GM20431 (cell line): ENCODE data around the gene C12orf57.

Source experiments
- in situ Hi-C: fragments of 300-500 bp; cut with MseI, MboI; formaldehyde crosslinking; loops from one replicate; pipeline ENCODE4 v1.15.0; 2020; ENCODE audit warnings: low sequenced_read_pairs; ENCODE audit not compliant: unreplicated experiment

The C12orf57 gene

DNA sequence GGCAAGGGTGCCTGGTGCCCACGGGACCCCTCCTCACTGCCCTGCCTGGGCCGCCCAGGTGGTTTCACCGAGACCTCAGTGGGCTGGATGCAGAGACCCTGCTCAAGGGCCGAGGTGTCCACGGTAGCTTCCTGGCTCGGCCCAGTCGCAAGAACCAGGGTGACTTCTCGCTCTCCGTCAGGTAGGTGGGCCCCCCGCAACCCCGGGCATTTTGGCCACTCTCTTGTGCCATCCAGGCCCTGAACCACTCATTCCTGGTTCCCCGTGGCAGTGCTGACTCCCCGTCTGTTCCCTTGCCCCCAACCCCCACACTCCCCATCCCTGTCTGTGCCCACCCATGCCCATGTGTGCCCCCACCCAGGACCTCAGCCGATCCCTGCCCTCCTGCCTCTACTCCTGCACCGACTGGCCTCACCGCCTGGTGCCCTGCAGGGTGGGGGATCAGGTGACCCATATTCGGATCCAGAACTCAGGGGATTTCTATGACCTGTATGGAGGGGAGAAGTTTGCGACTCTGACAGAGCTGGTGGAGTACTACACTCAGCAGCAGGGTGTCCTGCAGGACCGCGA lies 7.8 kb downstream of the C12orf57 start:
- in situ Hi-C loops: no loop called here

DNA sequence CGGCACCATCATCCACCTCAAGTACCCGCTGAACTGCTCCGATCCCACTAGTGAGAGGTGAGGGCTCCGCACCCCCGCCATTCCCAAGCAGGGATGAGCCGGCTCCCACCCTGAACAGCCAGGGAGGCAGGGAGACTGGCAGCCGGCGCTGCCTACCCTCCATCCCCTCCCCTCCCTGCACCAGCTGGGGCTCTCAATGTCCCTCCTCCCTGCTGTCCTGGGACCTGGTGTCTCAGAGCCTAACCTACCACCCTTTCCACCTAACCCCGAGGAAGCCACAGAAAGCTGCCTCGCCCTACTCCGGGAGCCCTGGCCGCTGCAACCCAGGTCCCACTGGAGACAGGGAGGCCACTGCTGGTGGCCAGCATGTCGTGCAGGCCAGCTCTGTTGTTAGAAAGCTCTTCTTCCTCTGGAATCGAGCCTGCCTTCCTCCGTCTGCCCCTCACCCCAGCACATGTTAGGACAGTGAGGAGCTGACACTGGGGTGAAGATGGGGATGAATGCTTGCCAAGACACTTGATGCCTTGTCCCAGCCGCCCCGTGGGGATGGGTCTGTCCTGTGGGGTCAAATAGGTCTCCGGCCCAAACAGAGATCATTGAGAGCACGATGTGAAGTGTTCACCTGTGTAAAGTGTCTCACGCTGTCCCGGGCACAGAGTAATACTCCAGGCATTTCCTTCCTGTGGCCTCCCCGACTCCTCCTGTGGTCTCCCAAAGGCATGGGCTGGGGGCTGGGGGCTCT lies 8.5 kb downstream of the C12orf57 start:
- in situ Hi-C loops: no loop called here

GRCh38 chr12:6952863-6953441 lies 9.1 kb downstream of the C12orf57 start:
- in situ Hi-C loops: no loop called here

DNA sequence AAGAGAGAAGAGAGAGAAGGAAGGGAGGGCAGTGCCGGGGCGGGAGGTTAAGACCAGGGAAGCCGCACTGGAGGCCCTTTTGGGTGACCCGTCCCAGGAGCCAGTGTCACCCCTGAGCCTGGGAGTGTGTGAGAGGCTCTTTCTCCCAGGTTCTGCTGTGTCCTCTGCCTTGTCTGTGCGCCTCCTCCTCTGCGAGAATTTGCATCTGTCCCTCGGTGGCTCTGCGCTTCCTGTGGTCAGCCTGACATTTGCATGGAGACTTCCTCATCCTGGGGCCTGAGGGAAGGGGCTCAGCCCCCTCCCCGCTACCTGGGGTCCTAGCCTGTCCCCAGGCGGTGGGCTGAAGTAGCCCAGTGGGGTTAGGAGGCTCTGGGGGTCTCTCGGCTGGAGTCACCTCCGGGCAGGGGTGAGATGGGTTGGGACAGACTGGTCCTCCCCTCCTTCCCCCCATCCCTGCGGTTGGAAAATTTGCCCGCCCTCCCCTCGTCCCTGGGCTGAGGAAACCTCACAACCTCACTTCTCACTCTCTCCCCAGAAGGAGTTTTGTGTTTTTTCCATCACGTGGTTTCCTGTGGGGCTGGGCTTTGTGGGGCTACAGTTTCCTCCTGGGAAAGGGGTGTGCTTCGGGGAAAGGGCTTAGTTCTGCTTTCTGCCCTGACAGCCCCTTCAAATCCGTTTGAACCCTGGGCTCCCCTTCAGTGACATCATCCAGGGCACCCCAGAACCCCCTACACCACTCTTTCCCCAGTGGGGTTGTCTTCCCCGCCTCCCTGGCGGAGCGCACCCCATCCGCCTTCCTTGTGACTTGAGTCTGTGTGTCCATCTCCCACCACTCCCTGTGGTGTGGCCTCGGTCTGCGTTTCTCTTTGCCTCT lies 9.9 kb downstream of the C12orf57 start:
- in situ Hi-C loops: no loop called here

GRCh38 chr12:6954316-6955107 lies 10.7 kb downstream of the C12orf57 start:
- in situ Hi-C loops: no loop called here

DNA sequence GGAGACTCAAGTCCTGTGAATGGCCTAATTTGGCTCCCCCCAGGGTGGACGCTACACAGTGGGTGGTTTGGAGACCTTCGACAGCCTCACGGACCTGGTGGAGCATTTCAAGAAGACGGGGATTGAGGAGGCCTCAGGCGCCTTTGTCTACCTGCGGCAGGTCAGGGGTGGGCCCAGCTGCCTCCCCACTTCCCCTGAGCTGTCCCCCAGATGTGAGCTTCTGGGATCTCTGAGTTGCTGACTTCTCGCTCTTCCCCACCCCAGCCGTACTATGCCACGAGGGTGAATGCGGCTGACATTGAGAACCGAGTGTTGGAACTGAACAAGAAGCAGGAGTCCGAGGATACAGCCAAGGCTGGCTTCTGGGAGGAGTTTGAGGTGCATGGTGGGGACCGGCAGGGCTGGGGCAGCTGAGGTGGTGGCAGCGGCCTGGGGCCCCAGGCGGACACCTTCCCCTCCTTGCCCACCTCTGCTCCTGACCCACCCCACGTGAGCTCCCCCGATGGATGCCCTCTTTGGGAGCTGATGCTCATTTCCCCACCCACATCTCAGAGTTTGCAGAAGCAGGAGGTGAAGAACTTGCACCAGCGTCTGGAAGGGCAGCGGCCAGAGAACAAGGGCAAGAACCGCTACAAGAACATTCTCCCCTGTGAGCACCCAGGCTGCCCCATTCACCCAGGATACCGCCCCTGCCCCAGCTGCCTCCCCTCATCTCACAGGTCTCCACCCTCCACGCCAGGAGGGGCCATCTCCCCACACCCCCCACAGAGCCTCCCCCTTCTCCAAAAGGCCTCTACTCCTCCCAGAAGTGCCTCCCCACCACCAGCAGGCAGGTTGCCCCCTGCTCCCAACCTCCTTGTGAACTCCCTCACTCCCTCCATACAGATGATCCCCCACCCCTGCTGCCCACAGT lies 11.5 kb downstream of the C12orf57 start:
- in situ Hi-C loops: no loop called here

GRCh38 chr12:6956021-6956727 lies 12.4 kb downstream of the C12orf57 start:
- in situ Hi-C loops: no loop called here

GRCh38 chr12:6957151-6957701 lies 13.4 kb downstream of the C12orf57 start:
- in situ Hi-C loops: no loop called here

- in situ Hi-C loops: no loop called here
Measured at GRCh38 chr12:6957741-6958608, 14.2 kb downstream of the C12orf57 start.

- in situ Hi-C loops: no loop called here
Measured at GRCh38 chr12:6958609-6959057, 14.8 kb downstream of the C12orf57 start.

DNA sequence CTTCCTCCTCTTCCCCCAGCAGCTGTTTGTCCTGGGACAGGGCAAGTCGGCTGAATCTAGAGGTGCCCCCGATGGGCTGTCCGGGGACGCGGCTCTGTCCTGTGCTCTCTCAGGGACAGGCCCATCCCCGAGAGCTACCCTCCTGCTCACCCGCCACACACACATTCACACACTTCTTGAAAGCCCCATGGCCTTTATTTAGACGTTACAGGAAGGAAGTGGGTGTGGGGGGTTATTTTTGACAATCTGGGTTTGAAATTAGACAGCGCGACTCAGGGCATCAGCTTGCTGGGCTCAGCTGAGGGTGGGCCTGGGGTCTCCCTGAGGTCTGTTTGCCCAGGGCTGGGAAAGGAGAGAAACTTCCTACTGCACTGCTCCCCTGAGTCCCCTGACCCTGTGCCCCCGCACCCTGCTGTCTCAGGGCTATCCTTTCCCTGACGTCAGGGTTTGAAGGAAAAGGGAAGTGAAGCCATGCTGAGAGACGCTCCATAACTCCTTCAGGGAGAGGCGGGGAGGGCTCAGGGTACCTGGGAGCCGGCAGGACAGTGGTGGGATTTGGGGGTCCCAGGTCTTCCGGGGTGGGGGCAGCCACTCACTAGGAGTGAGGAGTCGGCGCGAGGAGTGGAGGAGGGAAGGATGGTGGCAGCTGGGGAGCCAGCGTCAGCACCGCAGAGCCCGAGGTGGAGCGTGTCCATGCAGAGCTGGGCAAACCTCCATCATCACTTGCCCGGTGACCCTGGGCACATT lies 15.4 kb downstream of the C12orf57 start:
- in situ Hi-C loops: no loop called here

DNA sequence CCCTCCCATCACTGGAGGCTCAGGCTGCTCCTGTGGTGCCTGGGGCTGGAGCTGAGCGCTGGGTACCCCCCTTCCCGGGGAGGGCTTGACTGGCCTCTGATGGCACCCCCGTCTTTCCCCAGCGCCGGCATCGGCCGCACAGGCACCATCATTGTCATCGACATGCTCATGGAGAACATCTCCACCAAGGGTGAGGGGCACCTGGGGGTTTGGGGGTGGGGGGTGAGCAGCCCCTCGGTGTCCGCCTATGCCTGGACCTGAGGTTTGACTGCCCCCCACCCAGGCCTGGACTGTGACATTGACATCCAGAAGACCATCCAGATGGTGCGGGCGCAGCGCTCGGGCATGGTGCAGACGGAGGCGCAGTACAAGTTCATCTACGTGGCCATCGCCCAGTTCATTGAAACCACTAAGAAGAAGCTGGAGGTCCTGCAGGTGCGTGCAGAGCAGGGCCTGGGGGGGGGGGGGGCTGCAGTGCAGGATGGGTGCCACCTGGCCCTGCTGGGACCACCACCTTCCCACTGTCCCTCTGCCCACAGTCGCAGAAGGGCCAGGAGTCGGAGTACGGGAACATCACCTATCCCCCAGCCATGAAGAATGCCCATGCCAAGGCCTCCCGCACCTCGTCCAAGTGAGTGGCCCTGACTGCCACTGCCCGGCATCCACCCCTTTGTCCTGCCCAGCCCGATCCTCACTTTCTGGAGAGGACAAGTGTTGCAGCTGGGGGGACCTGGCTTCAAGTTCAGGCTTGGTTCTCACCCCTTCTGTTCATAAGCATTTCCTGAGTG lies 16.2 kb downstream of the C12orf57 start:
- in situ Hi-C loops: no loop called here

DNA sequence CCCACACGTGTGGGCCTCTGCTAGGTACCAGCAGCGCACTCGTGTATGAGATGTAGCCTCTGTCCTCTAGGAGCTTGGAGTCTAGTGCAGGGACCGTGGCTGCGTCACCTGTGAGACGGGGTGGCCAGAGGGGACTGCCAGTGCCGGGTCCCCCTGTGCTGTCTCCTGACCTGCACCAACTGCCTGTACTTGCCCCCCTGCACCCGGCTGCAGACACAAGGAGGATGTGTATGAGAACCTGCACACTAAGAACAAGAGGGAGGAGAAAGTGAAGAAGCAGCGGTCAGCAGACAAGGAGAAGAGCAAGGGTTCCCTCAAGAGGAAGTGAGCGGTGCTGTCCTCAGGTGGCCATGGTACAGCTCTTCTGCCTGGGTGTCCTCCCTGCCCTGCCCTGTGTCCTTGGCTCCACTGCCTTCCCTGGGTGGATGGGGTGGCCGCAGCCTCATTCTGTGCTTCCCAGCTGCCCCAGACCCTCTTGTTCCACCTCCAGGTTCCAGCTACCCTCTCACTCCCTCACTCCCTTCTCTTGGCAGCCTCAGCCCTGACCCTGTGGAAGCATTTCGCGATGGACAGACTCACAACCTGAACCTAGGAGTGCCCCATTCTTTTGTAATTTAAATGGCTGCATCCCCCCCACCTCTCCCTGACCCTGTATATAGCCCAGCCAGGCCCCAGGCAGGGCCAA lies 16.9 kb downstream of the C12orf57 start:
- in situ Hi-C loops: no loop called here

- in situ Hi-C loops: no loop called here
Measured at GRCh38 chr12:6961278-6961694, 17.5 kb downstream of the C12orf57 start.

GRCh38 chr12:6961695-6962284 lies 18.0 kb downstream of the C12orf57 start:
- in situ Hi-C loops: no loop called here
